Measurements from ENCODE around the gene ZNF292. TPM values are rescaled to one million over a fixed set of nuclear protein-coding genes. Genes with fewer than 3 reads are reported as not detected.
"Not testable (repeated sequence)": the region's sequence is repeated elsewhere in the genome, so short reads cannot be mapped to it uniquely, and the experiment has no call there.

The ZNF292 gene
- total RNA-seq, 1 donor from 2014 or later = 12.5 TPM

DNA sequence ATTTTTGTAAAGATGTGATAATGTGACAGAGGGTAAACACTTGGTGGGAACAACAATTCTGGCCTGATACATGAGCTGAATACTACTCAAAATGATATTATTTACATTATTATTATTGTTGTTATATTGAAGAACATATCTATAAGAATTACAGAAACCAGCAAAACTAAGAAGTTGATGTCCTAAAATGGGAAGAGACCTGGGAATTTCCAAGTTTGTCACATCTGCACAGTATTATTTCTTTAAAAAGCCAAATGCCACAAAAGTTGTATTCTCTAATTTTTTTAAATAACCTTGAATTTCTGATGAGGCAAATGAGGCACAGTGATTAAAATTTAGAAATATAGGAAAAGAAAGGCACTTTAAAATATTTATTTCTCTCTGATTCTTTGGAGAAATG is 5.0 kb upstream of the ZNF292 start:
- no peak overlapping the region for H3K4me3 ChIP-seq (ENCODE audit: low read depth, low read length)
- DNase-seq (ENCODE audit: low read depth) = no peak
- TF ChIP-seq, protein P1, sequence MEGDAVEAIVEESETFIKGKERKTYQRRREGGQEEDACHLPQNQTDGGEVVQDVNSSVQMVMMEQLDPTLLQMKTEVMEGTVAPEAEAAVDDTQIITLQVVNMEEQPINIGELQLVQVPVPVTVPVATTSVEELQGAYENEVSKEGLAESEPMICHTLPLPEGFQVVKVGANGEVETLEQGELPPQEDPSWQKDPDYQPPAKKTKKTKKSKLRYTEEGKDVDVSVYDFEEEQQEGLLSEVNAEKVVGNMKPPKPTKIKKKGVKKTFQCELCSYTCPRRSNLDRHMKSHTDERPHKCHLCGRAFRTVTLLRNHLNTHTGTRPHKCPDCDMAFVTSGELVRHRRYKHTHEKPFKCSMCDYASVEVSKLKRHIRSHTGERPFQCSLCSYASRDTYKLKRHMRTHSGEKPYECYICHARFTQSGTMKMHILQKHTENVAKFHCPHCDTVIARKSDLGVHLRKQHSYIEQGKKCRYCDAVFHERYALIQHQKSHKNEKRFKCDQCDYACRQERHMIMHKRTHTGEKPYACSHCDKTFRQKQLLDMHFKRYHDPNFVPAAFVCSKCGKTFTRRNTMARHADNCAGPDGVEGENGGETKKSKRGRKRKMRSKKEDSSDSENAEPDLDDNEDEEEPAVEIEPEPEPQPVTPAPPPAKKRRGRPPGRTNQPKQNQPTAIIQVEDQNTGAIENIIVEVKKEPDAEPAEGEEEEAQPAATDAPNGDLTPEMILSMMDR (conservative IDR thresholded peaks at IDR 0.05; ENCODE audit: low read depth, low read length) = no peak

DNA sequence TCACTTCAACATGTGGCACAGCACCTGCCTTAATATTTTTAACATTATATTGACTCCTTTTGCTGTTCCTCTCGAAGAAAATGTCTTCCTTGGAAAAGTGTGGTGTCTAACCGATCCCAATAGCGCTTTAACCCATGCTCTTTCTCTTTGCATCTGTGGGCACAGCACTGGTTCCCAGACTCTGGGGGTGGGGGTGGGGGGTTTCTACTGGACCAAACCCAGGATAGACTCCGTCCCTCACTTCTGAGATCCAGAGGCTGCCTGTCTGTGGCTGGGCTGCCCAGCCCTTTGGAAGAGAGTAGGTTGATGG is 3.9 kb upstream of the ZNF292 start:
- TF ChIP-seq, protein P1 (conservative IDR thresholded peaks at IDR 0.05; ENCODE audit: low read depth, low read length) = no peak
- H3K4me3 ChIP-seq (ENCODE audit: low read depth, low read length) = peak overlapping the region; percentile 60
- DNase-seq (ENCODE audit: low read depth) = no peak

DNA sequence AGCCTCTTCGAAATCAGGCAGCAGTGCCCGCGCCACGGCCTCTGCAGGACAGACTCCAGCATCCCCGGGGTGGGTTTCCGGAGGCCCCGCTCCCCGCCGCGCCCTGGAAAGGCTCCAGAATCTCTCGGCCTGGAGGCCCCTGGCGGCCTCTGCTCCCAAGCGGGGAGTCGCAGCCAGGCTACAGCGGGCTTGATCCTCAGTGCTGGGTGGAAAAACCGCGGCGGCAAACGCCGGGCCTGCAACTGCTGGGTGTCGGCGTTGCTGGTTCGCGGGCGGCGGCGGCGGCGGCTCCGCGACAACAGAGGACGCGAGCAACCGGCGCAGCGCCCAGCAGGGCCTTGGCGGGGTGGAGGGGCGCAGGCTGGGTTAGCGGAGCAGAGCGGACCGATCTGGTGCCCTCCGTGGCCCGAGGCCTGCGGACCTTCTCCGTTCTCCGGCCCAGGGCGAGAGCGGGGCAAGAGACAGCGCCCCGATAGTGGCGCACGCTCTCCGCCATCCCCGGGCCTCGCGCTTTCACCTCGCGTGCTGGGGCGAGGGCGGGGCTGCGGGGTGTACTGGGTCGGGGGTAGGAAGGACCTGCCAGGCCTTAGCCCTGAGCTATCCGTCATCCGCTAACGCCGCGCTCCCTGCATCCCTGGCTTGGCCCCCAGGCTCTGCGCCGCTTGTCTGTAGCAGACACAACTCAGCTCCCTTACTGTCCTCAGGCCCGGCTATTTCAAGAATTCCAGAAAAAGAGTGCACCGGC is 3.4 kb upstream of the ZNF292 start:
- no peak for DNase-seq (ENCODE audit: low read depth)
- peak overlapping the region; percentile 60 for H3K4me3 ChIP-seq (ENCODE audit: low read depth, low read length)
- TF ChIP-seq, protein P1 (conservative IDR thresholded peaks at IDR 0.05; ENCODE audit: low read depth, low read length) = no peak

DNA sequence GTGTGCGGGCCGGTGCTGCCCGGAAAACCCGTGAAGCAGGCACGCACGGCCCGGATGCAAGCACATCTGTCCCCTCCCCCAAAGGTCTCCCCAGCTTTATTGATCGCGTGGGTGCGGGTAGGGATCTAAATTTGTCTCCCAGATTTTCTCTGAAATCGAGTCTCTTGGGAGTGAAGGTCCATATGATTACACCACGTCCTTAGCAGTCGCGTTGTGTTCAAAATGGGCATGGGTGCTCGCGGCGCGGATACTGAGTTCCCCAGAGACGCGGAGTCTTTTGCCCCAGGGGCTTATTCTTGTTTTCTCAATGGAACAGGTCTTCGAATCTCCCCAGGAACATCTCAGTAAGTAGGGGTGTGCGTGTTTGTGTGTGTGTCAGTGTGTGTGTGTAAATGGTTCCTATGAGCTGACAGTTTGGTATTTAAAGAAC is 2.8 kb upstream of the ZNF292 start:
- TF ChIP-seq, protein P1 (conservative IDR thresholded peaks at IDR 0.05; ENCODE audit: low read depth, low read length) = no peak
- peak overlapping the region; percentile 60 for H3K4me3 ChIP-seq (ENCODE audit: low read depth, low read length)

DNA sequence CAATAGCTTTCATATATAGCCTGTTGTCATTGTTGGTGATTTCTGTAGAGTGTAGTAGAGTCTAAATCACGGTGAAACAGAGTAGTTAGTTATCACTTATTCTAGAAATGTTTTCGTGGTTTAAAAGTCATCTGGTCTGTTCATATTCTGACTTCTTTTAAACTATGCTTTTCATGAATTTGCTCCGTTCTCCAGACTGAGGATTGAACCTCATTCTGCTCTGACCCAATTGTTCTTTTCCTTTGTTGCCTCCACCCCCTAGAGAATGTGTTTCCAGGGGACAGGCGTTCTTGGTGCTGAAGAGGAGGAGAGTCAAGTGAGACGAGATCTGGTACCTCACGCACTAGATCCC is 748 bp upstream of the ZNF292 start:
- TF ChIP-seq, protein P1 (conservative IDR thresholded peaks at IDR 0.05; ENCODE audit: low read depth, low read length) = no peak
- DNase-seq (ENCODE audit: low read depth) = peak; percentile 66

More for the DNA sequence above, 2.8 kb upstream of the ZNF292 start:
- DNase-seq (ENCODE audit: low read depth) = no peak

DNA sequence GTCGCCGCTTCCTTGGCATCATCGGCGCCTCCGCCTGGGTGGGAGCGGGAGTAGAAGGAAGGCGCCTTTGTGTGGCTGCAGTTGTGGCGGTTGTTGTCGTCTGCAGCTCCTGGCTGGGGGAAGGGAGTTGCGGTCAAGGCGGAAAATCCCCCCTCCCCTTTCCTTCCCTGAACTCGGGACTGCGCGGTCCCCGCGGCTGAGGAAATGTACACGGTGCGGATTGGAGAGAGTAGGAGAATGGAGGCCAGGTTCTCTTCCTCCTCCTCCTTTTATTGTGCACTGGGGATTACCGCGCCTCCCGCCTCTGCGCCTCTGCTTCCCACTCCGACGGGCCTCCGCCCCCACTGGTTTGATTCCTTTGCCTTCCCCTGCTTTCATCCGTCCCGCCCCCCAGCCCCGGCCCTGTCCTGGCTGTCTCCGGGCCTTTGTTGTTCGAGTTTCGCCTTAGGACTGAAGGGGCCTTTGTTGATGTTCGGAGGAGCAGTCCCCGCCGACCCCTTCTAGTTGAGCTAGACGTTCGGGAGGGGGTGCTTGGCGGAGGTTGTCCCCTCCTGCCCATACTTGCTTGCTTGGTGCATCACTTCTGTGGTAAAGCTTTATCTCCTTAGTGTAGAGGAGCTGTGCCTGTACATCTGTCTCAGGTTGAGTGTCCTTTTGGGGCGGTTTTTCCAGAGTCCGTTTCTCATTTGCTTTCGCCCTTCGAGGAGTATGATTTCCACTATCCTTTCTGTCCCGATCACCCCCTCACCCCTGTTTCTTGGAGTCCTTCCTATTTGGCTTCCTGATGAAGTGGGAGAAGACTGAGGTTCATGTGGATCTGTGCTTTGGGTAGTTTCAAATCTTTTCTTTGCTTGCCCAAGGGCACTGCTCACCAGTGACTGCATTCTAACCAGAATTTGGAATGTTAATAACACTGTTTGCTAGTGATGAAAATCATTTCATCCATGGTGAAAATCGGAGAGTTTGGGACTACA is 764 bp downstream of the ZNF292 start:
- TF ChIP-seq, protein P1 (conservative IDR thresholded peaks at IDR 0.05; ENCODE audit: low read depth, low read length) = no peak
- peak overlapping the region; percentile 85 for H3K4me3 ChIP-seq (ENCODE audit: low read depth, low read length)
- DNase-seq (ENCODE audit: low read depth) = no peak

More for the DNA sequence above, 748 bp upstream of the ZNF292 start:
- H3K4me3 ChIP-seq (ENCODE audit: low read depth, low read length) = peak overlapping the region; percentile 85

DNA sequence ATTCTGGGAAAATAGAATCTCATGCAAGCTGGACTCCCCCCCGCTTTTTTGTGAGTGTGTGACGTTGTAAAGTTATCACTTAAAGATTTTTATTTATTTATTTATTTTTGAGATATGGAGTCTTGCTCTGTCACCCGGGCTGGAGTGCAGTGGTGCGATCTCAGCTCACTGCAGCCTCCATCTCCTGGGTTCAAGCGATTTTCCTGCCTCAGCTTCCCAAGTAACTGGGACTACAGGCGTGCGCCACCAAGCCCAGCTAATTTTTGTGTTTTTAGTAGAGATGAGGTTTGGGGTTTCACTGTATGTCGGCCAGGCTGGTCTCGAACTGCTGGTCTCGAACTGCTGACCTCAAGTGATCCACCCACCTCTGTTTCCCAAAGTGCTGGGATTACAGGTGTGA is 2.2 kb downstream of the ZNF292 start:
- not testable (repeated sequence) for DNase-seq (ENCODE audit: low read depth)
- peak overlapping the region; percentile 85 for H3K4me3 ChIP-seq (ENCODE audit: low read depth, low read length)
